HEK293T (cell line): ENCODE data around the gene PGM1.

Experiments
- ARNT ChIP-seq: fragments of 450-650 bp; IDR thresholded peaks from 2 replicates; pipeline ENCODE4 v1.6.1; 2017; ENCODE audit warnings: mild to moderate bottlenecking
- BHLHE40 ChIP-seq: fragments of 450-650 bp; IDR thresholded peaks from 2 replicates; pipeline ENCODE4 v1.6.1; 2016; ENCODE audit warnings: mild to moderate bottlenecking, moderate library complexity, borderline replicate concordance
- ELF4 ChIP-seq: fragments of 450-650 bp; IDR thresholded peaks from 2 replicates; pipeline ENCODE4 v1.6.1; 2017; ENCODE audit warnings: antibody characterized with exemption
- FOXM1 ChIP-seq: fragments of 450-650 bp; IDR thresholded peaks from 2 replicates; pipeline ENCODE4 v1.6.1; 2017; ENCODE audit warnings: mild to moderate bottlenecking, borderline replicate concordance
- LEF1 ChIP-seq: fragments of 450-650 bp; IDR thresholded peaks from 2 replicates; pipeline ENCODE4 v1.6.1; 2017; ENCODE audit warnings: mild to moderate bottlenecking, borderline replicate concordance
- NFRKB ChIP-seq: fragments of 450-650 bp; IDR thresholded peaks from 2 replicates; pipeline ENCODE4 v1.6.1; 2016; ENCODE audit warnings: mild to moderate bottlenecking, moderate library complexity
- SUZ12 ChIP-seq: fragments of 450-650 bp; IDR thresholded peaks from 2 replicates; pipeline ENCODE4 v1.6.1; 2016; ENCODE audit warnings: mild to moderate bottlenecking
- TARDBP ChIP-seq: fragments of 450-650 bp; IDR thresholded peaks from 2 replicates; pipeline ENCODE4 v1.6.1; 2016
- ZNF384 ChIP-seq: fragments of 450-650 bp; IDR thresholded peaks from 2 replicates; pipeline ENCODE4 v1.6.1; 2016
- TF ChIP-seq, protein P1 (sequence below): fragments of 450-650 bp; IDR thresholded peaks from 2 replicates; pipeline ENCODE4 v1.6.1; 2016

DNA sequence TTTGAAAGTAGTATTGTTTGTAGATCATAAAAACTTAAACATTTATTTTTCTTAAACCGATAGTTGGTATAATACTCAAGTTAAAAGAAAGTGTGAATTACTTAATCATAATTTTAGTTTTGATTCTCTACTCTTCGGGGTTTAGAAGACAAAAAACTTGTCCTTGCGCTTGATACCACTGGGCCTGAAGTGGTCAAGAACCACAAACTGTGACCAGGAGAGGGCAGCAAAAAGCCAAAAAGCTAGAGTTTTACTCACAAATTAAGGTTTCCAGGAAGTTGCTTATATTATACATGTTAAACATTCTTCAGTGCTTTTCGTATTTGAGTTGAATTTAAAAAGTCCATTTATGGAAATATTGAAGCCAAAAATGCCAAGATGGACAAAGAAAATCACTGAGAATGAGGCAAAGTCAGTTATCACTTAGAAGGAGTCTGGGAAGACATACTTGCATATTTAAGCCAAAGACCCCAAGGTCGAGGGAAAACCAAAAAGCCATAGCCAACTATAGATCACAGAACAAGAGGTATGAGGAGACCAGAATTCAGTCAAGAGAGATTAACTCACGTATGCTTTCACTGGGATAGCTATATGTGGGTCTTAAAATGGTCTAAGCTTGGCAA lies 35.7 kb upstream of the PGM1 start:
- no peak for TF ChIP-seq ARNT
- no peak for TF ChIP-seq FOXM1
- TF ChIP-seq LEF1: no peak
- TF ChIP-seq ZNF384: no peak
- no peak for TF ChIP-seq BHLHE40
- TF ChIP-seq ELF4: no peak
- no peak for TF ChIP-seq TARDBP
- no peak for TF ChIP-seq NFRKB
- TF ChIP-seq, protein P1, sequence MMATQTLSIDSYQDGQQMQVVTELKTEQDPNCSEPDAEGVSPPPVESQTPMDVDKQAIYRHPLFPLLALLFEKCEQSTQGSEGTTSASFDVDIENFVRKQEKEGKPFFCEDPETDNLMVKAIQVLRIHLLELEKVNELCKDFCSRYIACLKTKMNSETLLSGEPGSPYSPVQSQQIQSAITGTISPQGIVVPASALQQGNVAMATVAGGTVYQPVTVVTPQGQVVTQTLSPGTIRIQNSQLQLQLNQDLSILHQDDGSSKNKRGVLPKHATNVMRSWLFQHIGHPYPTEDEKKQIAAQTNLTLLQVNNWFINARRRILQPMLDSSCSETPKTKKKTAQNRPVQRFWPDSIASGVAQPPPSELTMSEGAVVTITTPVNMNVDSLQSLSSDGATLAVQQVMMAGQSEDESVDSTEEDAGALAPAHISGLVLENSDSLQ: no peak
- no peak for TF ChIP-seq SUZ12
